Activated naive CD4-positive, alpha-beta T cell treated with anti-CD3 and anti-CD28 coated beads, Interleukin-2, amount 50 U/mL, for 72 hours (primary cell): ENCODE measurements around the gene ZNF593. TPM values are rescaled to one million over a fixed set of nuclear protein-coding genes. Genes with fewer than 3 reads are reported as not detected.
A peak's percentile ranks its signal among the peaks of the same experiment; 100 is the strongest.

Source experiments
- ATAC-seq, 2 donors: fragments of 150-1000 bp; cut with Tn5 transposase; 2 replicates each; pipeline ENCODE4 v1.10.0; 2021; ENCODE audit warnings: mild to moderate bottlenecking in 2 of 2, moderate library complexity in 2 of 2
- DNase-seq, 2 donors: peaks; one replicate each; pipeline ENCODE4 v3.0.0; 2021 to 2022; ENCODE audit warnings: low spot score in 2 of 2
- H3K27ac Mint-ChIP-seq, 2 donors: one replicate each; pipeline ENCODE4 v1.8.0; 2022; ENCODE audit warnings: mild to moderate bottlenecking in 2 of 2, mixed read lengths in 2 of 2
- H3K36me3 Mint-ChIP-seq, 2 donors: one replicate each; pipeline ENCODE4 v1.8.0; 2022; ENCODE audit warnings: mixed read lengths in 2 of 2
- H3K9me3 Mint-ChIP-seq, 2 donors: one replicate each; pipeline ENCODE4 v1.8.0; 2022; ENCODE audit warnings: mixed read lengths in 2 of 2
- total RNA-seq, 2 donors: library from RNA; stranded (reverse); gene quantifications; one replicate each; pipeline ENCODE4 v1.2.3, GENCODE V29; 2022

Gene ZNF593
- 10 to 100 TPM; 23.0 to 34.4 TPM for total RNA-seq

- DNase-seq = peak; percentile 91 to 93
- H3K9me3 Mint-ChIP-seq = no peaks in the 10 kb centered on the region
- H3K36me3 Mint-ChIP-seq = peaks cover 0 to 6% of the 10 kb centered on the region in 2 donors
- peak; percentile 96 to 97 for ATAC-seq
- peak within 1 kb of the TSS; percentile 88 to 91 for H3K27ac Mint-ChIP-seq
These were observed at the start of gene ZNF593 for GRCh38 chr1:26169669-26170471. Gene ZNF593, plus strand, starts transcription at chr1:26169908. Its CDS starts 76 bp downstream, at chr1:26169984.

GRCh38 chr1:26121854-26122773 lies 47.6 kb upstream of the ZNF593 start:
- Mint-ChIP-seq H3K27ac (no peak overlapping the region), H3K36me3 (peaks cover 0 to 19% of the 10 kb centered on the region in 2 donors), H3K9me3 (no peaks in the 10 kb centered on the region)
- DNase-seq (no peak), ATAC-seq (no peak)

- DNase-seq = no peak
- H3K36me3 Mint-ChIP-seq = peaks cover 0 to 19% of the 10 kb centered on the region in 2 donors
- no peaks in the 10 kb centered on the region for H3K9me3 Mint-ChIP-seq
- peak overlapping the region in 1 of 2 donors; percentile 51 for H3K27ac Mint-ChIP-seq
- ATAC-seq = peak; percentile 34 to 74
These were observed 46.4 kb upstream of the ZNF593 start for GRCh38 chr1:26122988-26123973.

- DNase-seq (no peak), ATAC-seq (no peak)
- no peak overlapping the region for H3K27ac Mint-ChIP-seq
- H3K36me3 Mint-ChIP-seq = peaks cover 0 to 12% of the 10 kb centered on the region in 2 donors
- no peaks in the 10 kb centered on the region for H3K9me3 Mint-ChIP-seq
These were observed 45.0 kb upstream of the ZNF593 start for GRCh38 chr1:26124418-26125331.

- H3K36me3 Mint-ChIP-seq = peaks cover 0 to 12% of the 10 kb centered on the region in 2 donors
- peak overlapping the region; percentile 90 to 95 for H3K27ac Mint-ChIP-seq
- ATAC-seq = no peak
- H3K9me3 Mint-ChIP-seq = no peaks in the 10 kb centered on the region
- DNase-seq = no peak
These were observed 44.3 kb upstream of the ZNF593 start for GRCh38 chr1:26125382-26125781.

- Mint-ChIP-seq H3K36me3 (peaks cover 0 to 12% of the 10 kb centered on the region in 2 donors), H3K9me3 (no peaks in the 10 kb centered on the region), H3K27ac (peak overlapping the region; percentile 90 to 95)
- no peak for DNase-seq
- ATAC-seq = no peak
These were observed 43.8 kb upstream of the ZNF593 start for GRCh38 chr1:26125946-26126320.

GRCh38 chr1:26126321-26127084 lies 43.2 kb upstream of the ZNF593 start:
- Mint-ChIP-seq H3K9me3 (no peaks in the 10 kb centered on the region), H3K27ac (peak overlapping the region; percentile 90 to 95), H3K36me3 (peaks cover 0 to 12% of the 10 kb centered on the region in 2 donors)
- ATAC-seq (peak; percentile 81 to 97), DNase-seq (peak in 1 of 2 donors; percentile 41)

GRCh38 chr1:26127235-26128163 lies 42.2 kb upstream of the ZNF593 start:
- DNase-seq (no peak), ATAC-seq (peak; percentile 12 to 47)
- H3K27ac Mint-ChIP-seq = peak overlapping the region; percentile 51 to 78
- no peaks in the 10 kb centered on the region for H3K9me3 Mint-ChIP-seq
- H3K36me3 Mint-ChIP-seq = peaks cover 0 to 2% of the 10 kb centered on the region in 2 donors

- Mint-ChIP-seq H3K36me3 (no peaks in the 10 kb centered on the region), H3K27ac (no peak overlapping the region), H3K9me3 (no peaks in the 10 kb centered on the region)
- no peak for DNase-seq
- no peak for ATAC-seq
These were observed 39.9 kb upstream of the ZNF593 start for GRCh38 chr1:26129778-26130177.

- Mint-ChIP-seq H3K9me3 (no peaks in the 10 kb centered on the region), H3K27ac (no peak overlapping the region), H3K36me3 (no peaks in the 10 kb centered on the region)
- ATAC-seq (no peak), DNase-seq (no peak)
These were observed 39.0 kb upstream of the ZNF593 start for GRCh38 chr1:26130695-26131094.

GRCh38 chr1:26132128-26132833 lies 37.4 kb upstream of the ZNF593 start:
- Mint-ChIP-seq H3K36me3 (no peaks in the 10 kb centered on the region), H3K9me3 (no peaks in the 10 kb centered on the region), H3K27ac (peak overlapping the region in 1 of 2 donors; percentile 6)
- DNase-seq (no peak), ATAC-seq (peak; percentile 57 to 68)

GRCh38 chr1:26132834-26133167 lies 36.9 kb upstream of the ZNF593 start:
- H3K36me3 Mint-ChIP-seq = no peaks in the 10 kb centered on the region
- H3K27ac Mint-ChIP-seq = no peak overlapping the region
- no peaks in the 10 kb centered on the region for H3K9me3 Mint-ChIP-seq
- DNase-seq (no peak), ATAC-seq (no peak)

- no peaks in the 10 kb centered on the region for H3K9me3 Mint-ChIP-seq
- H3K27ac Mint-ChIP-seq = no peak overlapping the region
- no peaks in the 10 kb centered on the region for H3K36me3 Mint-ChIP-seq
- DNase-seq (no peak), ATAC-seq (no peak)
These were observed 35.2 kb upstream of the ZNF593 start for GRCh38 chr1:26134466-26134865.
